Forelimb muscle (tissue), 1 donor: ENCODE measurements around the gene ANKDD1A. TPM values are rescaled to one million over a fixed set of nuclear protein-coding genes. Genes with fewer than 3 reads are reported as not detected.

Experiments
- DNase-seq: peaks from one replicate; pipeline ENCODE4 v3.0.0-alpha.2; 2013; ENCODE audit warnings: low read depth
- polyA plus RNA-seq: library from polyadenylated mRNA; unstranded; fragments of 120-200 nt; gene quantifications from one replicate; pipeline ENCODE4 v1.2.1, GENCODE V29; 2013; ENCODE audit not compliant: insufficient read length

ANKDD1A gene
- polyA plus RNA-seq, 1 donor = 6.1 TPM

GRCh38 chr15:64895285-64896065 is 16.2 kb upstream of the ANKDD1A start:
- no peak for DNase-seq

DNA sequence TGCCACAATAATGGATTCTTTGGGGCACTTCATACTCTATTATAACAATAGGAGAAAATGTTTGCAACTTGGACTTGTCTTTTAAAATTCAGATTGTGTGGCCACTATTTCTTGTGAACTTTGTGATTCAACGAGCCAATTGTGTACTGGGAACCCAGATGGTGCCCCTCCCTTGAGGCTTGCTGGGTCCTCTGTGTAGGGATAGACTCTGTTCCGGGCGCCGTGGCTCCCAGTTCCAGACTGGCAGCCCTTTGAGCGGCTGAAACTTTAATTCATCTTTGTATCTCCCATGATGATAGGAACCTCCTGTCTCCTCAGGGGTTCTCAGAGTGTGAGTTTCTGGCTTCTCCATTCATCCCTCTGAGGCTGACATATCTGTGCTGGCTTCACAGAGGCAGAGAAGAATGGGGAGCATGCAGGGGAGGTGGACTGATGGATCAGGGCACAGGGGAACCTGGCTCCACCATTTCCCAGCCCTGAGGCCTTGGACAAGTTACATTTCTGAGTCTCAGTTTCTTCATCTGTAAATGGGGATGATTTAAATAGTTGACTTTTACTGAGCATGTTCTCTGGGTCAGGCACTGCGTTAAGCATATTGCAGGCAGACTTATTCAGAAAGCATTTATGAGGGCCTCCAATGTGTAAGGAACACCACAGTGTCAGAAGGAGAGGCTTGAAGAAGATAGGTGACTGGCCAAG is 15.2 kb upstream of the ANKDD1A start:
- DNase-seq = no peak

DNA sequence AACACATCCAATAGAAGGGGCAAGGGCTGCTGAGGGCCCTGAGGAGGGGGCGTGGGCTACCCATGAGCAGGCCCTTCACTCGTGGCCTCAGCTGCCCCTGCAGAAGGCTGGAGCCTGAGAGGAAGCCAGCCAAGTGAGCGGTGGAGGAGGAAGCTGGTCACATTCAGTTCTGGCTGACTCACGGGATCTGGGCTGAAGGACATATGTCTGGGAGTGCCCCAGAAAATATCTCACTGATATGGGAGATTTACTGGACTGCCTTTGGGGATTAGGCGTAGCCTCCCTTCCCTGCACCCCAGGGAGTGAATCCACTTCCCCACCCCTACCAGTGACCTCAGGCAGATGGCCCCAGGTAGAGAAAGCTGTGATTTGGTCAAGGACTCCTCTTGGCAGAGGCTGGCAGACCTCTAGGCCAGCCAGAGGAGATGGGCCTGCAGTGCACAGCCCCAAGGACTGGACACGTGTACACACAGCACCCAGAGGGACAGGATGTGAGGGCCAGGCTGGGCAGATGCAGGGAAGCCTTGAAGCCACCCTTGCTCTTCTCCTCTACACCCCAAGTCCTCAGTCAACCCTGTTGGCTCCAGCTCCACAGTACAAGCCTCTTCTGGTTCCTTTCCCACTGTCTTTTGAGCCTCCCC is 14.2 kb upstream of the ANKDD1A start:
- DNase-seq = no peak

GRCh38 chr15:64898406-64898805 is 13.3 kb upstream of the ANKDD1A start:
- no peak for DNase-seq

DNA sequence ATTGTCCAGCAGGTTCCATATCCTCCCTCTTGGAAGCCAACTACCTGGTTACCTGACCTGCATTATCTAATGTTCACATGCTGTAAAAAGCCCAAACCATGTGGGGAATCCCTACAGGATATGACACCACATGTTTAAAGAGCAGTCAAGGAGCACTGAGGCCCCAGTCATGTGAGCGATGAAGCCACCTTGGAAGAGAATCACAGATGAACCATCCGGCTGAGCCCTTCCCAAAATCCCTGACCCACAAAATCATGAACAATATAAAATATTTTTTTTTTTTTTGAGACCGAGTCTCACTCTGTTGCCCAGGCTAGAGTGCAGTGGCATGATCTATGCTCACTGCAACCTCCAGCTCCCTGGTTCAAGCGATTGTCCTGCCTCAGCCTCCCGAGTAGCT is 10.6 kb upstream of the ANKDD1A start:
- no peak for DNase-seq

GRCh38 chr15:64901914-64902313 is 9.8 kb upstream of the ANKDD1A start:
- no peak for DNase-seq

DNA sequence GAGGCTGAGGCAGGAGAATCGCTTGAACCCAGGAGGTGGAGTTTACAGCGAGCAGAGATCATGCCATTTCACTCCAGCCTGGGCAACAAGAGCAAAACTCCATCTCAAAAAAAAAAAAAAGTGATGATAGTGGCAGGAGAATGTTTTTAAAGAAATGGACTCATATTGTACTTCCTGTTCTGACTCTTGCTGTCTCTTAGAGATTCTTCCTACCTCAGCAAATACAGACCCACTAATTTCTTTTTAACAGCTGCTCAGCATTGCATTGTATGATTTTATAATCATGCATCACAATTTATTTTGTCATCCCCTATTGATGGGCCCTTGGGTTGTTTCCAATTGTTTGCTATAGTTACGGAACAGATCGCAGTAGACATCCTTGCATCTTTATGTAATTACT is 8.8 kb upstream of the ANKDD1A start:
- no peak for DNase-seq

- no peak for DNase-seq
These were observed 8.3 kb upstream of the ANKDD1A start for GRCh38 chr15:64903326-64903950.

DNA sequence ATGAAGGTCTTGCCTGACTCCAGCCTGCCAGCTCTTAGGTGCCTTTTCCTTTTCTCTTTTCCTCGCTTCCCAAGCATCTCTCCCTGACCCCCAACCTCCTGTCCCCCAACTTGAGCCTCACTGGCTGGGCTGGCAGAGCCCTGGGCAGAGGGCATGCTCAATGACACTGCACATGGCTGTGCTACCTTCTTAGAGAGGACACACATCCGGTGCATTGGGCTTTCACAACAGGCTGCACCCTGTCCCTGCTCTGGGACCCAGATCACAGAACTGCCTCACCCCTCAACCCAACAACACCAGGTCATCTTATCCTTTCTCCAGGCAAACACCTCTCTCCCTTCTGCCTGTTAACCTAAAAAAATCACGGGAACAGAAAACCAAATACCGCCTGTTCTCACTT is 7.5 kb upstream of the ANKDD1A start:
- DNase-seq = no peak

GRCh38 chr15:64905119-64905831 is 6.4 kb upstream of the ANKDD1A start:
- no peak for DNase-seq

DNA sequence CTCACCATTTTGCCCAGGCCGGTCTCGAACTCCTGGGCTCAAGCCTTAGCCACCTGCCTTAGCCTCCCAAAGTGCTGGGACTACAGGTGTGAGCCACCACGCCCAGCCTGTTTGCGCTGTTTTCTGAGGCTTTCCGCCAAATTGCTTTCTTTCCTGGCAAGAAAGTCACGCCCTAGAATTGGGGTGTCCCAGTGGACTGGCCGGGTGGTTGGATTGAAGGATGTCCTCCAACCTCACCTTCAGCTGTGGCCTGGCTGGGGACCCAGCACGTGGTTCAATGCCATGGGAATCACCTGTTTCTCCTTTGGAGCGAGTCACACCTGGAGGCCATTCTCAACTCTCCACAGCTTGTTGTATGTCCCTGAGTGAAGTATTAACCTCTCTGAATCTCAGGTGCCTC is 5.8 kb upstream of the ANKDD1A start:
- no peak for DNase-seq

GRCh38 chr15:64906402-64906801 is 5.3 kb upstream of the ANKDD1A start:
- DNase-seq = no peak

- no peak for DNase-seq
These were observed 3.7 kb upstream of the ANKDD1A start for GRCh38 chr15:64907991-64908390.

DNA sequence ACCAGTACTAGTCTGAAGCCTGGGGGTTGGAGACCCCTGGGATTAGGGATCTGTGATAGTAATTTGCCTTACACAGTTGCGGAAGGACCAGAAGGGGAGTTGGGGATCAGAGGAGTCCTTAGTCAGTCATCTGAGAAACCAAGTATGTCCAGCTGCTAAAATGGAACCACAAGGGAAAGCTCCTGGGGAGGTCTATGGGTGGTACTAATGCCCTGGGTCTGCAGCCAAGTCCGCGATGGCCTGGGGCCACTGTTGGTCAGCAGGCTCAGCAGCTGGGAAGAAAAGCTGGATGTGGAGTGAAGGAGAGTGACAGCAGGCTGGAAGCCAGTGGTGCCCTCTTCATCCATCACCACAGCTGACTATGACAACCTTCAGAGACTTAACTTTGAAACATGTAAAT is 2.2 kb upstream of the ANKDD1A start:
- no peak for DNase-seq

DNA sequence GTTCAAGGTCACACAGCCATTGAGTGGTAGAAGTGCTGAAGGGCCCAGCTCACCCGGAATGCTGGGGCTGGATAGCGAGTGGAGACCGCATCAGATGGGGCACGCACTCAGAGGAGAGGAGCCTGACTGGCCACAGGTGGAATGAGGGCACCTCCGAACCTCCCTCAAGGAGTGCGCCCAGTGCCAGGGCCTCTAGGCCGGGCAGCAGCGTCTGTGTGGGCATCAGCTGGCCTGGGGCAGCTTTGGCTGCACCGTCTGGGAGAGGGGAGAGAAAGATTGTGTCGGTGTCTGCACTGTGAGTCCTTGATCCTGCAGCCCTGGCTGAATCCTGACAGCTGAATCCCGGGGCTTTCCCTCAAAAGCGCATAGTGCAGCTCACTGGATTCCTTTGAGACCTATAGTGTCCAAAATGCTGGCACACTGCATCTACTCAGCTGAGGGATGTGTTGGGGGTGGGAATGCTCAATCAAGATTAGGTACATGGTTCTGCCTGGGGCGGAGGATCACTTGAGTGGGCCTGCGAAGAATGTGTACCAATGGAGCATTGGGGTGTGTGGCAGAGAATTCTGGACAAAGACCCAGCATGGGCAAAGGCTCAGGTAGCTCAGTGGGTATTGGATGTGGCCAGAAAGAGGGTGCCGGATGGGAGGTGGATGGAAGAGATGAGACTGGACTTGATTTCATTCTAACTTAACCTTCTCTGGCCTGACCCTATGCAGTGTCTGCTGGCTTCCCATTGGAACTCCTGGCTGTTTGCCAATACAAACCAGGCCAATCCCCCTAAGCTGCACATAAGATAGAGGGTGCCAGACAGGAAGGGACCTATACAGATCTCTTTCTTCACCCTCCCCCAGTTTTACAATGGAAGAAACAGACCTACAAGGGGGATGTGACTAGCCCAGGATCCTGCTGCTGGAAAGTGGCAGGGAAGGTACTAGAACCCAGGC is 950 bp downstream of the ANKDD1A start:
- DNase-seq = no peak

- no peak for DNase-seq
These were observed 4.0 kb downstream of the ANKDD1A start for GRCh38 chr15:64915518-64916227.

- DNase-seq = no peak
These were observed 4.7 kb downstream of the ANKDD1A start for GRCh38 chr15:64916365-64916764.

DNA sequence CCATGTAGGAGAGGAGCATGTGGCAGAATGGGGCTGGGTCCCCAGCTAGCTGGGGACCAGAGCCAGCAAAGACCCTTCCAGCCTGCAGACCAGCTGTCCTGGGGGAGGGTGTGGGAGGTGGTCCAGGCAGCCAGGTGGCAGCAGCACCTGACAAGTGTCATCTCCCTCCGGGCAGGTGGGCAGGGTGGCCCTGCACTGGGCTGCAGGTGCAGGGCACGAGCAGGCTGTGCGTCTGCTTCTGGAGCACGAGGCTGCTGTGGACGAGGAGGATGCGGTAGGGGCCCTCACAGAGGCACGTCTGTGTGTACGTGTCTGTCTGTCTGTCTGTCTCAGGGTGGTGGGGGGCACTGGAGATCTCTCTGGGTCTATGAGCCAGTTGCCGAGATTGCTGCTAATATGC is 5.5 kb downstream of the ANKDD1A start:
- no peak for DNase-seq

GRCh38 chr15:64919721-64920120 is 8.0 kb downstream of the ANKDD1A start:
- no peak for DNase-seq

DNA sequence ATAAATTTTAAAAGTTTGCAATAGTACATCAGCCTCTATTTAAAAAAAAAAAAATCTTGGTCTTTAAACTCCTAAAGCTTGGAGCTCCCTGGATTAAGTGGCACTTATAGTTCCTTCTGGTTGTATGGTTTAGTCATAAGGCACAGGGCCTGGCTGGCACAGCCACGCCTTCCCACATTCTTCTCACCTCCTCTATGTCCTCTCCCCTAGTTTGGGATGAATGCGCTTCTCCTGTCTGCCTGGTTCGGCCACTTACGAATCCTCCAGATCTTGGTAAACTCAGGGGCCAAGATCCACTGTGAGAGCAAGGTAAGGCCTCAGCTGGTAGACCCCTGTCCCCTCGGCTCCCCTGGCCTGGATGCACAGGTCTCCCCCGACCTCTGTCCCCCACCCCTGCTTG is 10.0 kb downstream of the ANKDD1A start:
- DNase-seq = no peak
